NCI-H345 treated with DMSO at 0.1 percent for 48 hours (cell line): ENCODE results near the gene EPB42.
"Not testable (repeated sequence)": the region's sequence is repeated elsewhere in the genome, so short reads cannot be mapped to it uniquely, and the experiment has no call there.

Experiments used
- DNase-seq: peaks from one replicate; lab custom pipeline; 2025; ENCODE audit not compliant: unreplicated experiment; lab: John Stamatoyannopoulos, UW

EPB42 gene

GRCh38 chr15:43242616-43243015, 21.8 kb upstream of the EPB42 start:
- no peak for DNase-seq

DNA sequence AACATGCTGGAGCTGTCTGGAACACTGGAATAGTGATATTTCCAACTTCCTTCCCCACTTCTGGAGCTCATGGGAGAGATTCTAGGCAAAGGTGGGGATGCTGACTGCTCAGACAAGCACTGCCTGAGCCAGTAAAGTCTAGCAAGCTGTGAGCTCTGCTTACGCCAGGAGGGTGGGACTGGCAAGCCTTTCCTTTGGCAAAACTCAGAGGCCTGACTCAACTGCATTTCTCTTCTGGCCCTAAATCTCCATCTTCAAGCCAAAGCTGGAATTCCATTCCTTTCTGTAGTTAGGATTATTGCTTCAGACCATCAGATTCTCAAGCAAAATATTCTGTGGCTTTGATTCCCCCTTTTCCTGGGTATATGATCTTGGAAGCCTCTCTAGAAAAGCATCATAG, 20.3 kb upstream of the EPB42 start:
- DNase-seq, result no peak

GRCh38 chr15:43239732-43240491, 19.1 kb upstream of the EPB42 start:
- no peak for DNase-seq

DNA sequence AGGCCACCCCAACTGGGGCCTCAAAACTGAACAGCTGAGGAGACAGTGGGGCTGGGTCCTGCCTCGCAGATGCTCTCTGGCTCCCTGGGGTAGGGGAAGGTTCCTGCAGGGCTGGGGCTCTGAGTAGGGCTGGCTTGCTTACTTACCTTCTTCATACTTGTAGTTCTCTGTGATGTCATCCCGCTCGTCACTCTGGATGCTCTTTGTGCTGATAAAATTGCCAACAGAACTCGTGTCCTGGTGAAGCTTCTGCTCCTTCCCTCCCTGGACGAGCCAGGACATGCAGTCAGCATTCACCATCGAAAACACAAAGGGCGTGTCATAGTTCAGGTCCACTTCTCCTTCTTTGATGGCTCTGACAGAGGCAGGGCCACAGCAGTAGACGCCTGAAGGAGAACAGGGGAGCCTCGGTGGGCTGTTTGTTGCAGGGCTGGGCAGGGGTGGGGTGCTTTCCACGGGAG, 17.9 kb upstream of the EPB42 start:
- DNase-seq, result no peak

DNA sequence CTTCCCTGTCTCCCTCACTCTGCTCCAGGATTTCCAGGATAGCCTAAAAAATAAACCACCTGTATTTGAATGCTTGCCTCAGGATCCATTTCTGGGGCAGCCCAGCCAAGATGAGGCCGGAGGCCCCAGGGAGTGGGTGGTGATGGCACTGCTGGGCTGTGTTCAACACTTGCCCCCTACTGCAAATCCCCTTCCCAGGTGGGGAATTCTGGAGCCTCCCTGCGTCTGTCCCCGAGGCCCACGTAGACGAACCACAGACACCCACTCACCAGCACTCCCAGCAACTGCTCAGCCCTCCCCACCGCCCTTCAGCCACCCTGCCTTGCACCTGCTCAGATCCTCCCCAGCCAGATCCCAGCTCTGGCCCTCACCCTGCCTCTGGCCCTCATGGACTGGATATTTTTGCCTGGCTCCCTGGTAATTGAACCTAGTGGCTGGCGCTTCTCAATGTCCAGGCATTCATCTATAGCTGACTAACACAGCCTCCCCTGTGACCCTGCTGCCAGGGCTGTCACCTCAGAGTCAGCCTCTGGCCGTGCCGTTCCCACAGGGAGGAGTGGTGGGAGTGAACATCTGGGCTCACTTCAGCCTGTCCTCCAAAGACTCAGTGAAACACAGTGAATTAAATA, 17.1 kb upstream of the EPB42 start:
- no peak for DNase-seq

DNA sequence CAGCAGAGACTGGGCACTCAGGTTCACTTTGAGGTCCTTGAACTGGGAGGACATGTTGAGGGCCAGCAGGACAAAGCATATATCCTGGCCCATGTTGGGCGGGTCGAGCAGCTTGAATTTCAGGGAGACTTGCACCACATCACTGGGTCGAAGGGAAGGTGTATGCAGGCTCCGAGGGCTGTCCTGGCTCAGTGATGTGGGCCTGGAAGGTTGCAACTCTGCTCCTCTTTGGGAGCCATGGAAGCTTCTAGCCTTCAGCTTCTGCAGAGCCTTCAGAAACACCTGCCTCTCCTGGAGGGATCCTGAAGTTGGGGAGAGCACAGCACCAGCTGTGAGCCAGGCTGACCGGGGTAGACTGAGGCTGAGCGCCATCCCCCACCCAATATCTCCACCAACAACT, 14.7 kb upstream of the EPB42 start:
- no peak for DNase-seq

- no peak for DNase-seq
These were observed 11.6 kb upstream of the EPB42 start for GRCh38 chr15:43232289-43232874.

DNA sequence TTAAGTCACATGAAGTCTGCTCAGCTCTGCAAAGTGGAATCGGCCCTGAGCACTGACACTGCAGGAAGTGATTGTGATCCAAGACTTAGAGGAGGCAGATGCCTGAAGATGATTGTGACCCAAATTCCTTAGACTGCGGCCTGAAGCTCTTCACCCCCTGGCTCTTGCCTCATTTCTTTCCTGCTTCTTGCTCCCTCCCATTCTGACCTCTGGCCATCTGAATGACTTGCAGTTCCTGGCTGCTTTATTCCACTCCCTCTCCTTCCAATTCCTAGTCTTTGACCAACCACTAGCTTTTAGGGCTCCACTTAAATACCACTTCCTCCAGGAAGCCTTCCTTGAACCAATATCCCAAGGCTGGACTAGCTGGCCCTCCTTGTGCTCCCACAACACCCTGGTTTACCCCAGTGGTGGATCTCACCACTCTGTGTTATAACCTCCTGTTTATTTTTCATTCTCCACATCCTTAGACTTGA, 9.9 kb upstream of the EPB42 start:
- no peak for DNase-seq

- no peak for DNase-seq
These were observed 9.2 kb upstream of the EPB42 start for GRCh38 chr15:43229977-43230376.

DNA sequence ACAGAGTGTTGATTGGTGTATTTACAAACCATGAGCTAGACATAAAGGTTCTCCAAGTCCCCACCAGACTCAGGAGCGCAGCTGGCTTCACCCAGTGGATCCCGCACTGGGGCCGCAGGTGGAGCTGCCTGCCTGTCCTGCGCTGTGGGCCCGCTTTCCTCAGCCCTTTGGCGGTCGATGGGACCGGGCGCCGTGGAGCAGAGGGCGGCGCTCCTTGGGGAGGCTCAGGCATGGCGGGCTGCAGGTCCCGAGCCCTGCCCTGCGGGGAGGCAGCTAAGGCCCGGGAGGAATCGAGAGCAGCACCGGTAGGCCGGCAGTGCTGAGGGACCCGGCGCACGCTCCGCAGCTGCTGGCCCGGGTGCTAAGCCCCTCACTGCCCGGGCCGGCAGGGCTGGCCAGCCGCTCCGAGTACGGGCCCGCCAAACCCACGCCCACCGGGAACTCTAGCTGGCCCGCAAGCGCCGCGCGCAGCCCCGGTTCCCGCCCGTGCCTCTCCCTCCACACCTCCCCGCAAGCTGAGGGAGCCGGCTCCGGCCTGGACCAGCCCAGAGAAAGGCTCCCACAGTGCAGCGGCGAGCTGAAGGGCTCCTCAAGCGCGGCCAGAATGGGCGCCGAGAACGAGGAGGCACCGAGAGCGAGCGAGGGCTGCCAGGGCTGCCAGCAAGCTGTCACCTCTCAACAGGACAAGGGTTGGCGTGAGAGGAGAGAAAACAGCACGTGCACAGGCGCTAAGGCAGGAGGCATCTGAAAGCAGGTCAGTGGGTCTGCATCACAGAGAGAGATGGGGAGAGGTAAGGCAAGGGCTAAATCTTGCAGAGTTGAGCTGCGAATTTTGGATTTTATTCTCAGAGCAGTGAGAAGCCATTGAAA, 5.9 kb upstream of the EPB42 start:
- no peak for DNase-seq

DNA sequence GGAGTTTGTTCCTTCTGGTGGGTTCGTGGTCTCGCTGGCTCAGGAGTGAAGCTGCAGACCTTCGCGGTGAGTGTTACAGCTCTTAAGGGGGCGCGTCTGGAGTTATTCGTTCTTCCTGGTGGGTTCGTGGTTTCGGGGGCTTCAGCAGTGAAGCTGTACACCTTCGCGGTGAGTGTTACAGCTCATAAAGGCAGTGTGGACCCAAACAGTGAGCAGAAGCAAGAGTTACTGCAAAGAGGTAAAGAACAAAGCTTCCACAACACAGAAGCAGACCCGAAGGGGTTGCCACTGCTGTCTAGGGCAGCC, 5.1 kb upstream of the EPB42 start:
- not testable (repeated sequence) for DNase-seq

DNA sequence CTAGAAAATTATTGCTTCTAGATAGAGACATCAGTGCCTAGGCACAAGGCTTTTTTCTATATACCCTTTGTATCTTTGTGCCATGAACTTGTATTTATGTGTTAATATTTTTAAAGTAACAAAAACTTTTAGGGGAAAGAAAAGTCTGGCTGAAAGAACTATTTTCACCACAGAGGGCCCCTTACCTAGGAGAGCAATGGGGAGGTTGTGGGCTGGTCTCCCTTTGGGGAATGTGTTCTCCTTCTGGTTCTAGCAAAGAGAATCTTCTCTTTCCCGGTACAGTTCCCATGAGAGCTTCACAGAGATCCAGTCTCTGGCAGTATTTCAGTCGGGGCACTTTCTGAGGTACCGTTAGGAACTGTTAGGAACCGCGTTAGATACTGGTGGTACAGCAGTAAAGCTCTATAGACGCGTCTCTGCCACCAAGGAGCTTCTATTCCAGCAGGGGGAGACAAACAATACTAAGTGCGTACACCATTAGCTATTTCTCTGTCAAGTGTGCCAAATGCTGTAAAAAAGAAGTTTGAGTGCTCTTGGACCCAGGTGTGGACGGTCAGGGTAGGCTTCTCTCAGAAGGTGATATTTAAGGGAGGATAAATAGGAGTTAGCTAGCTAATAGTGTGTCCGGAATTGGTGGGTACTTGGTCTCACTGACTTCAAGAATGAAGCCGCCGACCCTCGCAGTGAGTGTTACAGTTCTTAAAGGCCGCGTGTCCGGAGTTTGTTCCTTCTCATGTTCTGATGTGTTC, 4.6 kb upstream of the EPB42 start:
- DNase-seq, result peak; percentile 2

DNA sequence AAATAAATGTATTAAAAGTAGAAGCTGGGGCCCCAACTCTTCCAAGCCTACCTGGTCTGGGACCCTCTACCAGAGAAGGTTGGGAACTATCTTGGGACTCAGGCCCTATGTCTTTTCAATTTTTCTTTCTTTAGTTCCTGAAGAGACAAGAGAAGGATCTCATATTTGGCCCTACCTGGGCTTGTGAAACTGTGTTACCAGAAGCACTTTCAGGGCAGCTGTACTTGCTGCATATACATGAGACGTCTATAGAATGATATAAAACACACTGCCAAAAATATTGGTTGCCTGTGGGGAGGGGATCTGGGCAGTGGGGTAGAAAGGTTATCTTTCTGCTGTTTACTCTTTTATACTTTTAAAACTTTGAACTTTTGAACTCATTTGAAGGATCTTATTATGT, 604 bp upstream of the EPB42 start:
- no peak for DNase-seq

DNA sequence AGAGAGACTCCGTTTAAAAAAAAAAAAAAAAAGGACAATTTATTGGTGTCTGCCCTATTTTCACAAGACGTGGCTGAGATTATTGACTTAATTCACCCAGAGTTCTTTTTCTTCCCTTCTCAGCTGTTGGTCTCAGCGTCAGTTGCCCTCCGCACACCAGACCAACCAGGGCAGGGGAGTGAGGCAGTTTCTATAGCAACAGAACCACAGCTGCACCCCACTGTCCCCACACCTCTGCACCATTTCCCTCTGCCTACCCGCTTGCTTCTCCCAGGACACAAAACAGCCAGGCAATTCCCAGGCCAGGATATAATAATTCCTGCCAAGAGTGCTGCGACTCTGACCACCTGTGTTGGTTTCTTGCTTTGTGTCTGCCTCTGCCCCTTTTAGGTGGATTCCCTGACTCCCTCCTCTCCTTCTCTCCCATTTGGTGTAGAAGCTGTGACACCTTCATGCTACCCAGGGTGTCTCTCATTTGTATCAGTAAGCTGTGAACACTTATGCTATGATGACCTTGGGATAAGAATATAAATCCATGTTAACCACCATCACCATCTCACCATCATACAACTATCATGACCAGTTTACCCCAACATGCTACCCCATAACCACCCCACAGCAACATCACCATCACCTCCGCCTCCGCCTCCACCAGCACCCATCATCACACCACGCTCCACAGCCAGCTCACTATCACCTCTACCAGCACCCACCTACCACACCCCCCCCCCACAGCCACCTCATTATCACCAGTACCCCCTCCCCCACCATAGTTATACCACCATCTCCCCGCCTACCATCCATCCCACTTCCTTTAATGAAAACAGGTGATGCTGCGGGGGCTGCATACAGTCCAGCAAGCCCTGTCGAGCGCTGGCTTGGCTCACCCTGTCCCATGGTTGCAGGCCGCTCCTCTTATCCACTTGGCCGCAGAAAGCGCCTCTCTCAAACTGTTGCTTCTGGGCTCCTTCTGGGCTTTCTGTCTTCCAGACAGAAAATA, 589 bp downstream of the EPB42 start:
- DNase-seq, result no peak

DNA sequence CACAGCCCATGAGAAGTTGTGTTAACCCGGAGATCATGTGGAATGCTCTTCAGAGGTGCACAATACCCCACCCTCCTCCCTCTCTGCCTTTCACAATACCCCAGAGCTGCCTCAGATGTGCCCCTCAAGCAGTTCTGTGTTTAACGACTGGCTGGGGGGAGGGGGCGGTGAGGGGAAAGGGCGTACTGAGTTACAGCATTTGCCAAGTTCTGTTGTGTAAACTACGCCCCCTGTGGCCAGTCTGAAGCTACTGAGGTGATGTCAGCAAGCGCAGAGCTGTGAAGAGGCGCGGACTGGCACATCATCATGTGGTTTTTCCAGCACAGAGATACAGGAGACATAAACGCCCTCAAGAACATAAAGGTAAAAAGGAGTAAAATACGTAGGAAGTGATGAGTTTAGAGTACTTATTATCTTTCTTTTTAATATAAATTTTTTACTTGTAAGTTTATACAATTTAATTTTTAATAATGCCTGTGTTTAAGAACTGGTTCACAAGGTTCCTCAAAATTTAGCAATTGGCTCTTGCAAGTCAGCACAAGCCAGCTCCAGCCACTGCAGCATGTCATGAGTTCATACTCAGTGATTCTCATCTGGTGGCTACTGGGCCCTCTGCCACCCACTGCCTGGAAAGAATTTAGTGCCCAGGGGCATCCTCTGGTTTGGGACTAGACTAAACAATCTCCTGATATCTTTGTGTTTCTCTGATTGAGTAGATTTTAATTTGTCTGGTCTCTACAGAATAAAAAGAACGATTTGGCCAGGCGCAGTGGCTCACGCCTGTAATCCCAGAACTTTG, 1.7 kb downstream of the EPB42 start:
- DNase-seq, result no peak

GRCh38 chr15:43215961-43216360, 4.9 kb downstream of the EPB42 start:
- no peak for DNase-seq

DNA sequence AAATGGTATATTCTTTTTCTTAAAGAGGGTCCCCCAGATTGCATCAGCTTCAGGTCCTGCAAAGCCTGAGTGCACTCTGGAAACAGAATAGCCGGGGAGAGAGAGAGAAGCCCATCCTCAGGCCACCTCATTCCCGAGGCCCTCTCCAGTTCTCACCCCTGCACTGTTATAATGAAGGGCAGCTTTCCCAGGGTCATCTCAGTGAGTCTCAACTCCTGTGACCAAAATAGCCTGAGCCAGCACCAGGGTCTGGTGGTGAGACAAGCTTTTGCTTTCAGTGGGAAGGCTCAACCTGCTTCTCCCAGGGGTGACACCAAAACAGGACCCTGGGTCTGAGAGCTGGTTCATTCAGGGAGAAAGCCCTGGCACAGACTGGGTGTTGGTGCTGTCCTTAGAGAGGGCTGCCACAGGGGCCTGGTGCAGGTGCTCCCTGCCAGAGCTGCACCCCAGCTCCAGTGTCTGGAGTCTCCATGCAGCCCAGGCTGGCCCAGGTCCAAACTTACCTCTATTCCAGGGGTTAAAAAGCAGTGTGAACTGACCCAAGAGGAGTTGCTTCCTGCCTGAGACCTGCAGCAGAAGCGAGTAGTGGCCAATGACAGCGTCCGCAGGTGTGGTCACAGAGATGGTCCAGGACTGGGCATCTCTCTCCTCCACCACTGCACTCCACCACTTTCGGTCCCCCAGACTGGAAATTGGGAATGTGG, 6.1 kb downstream of the EPB42 start:
- no peak for DNase-seq

DNA sequence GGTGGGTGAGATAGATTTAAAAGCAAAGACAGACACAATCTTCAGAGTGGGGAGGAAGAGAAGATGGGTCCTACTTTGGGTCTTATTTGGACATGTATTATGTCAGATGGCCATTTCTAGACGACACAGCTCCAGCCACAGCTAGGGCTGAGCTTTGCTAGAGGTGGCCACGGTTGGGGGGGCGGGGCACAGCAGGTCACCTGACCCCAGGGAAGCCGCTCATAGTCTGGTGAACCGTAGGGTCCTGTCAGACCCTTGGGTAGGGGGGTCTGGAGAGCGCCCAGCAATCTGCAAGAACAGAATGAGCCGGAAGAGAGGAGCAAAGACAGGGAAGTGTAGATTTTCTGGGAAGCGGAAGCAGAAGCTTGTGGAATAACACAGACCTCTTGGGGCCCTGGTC, 6.6 kb downstream of the EPB42 start:
- no peak for DNase-seq
